GM18907 (cell line): ENCODE results near the gene ATF6.
"Not testable (repeated sequence)": the region's sequence is repeated elsewhere in the genome, so short reads cannot be mapped to it uniquely, and the experiment has no call there.

Source experiments
- ATAC-seq: cut with Tn5 transposase; IDR thresholded peaks from one replicate; pipeline ENCODE4 v1.9.1; 2021; ENCODE audit warnings: mild to moderate bottlenecking, moderate library complexity; ENCODE audit not compliant: unreplicated experiment

Gene ATF6

GRCh38 chr1:161731981-161732718, 34.0 kb upstream of the ATF6 start:
- no peak for ATAC-seq

GRCh38 chr1:161733526-161733925, 32.6 kb upstream of the ATF6 start:
- ATAC-seq, result no peak

- no peak for ATAC-seq
These were observed 30.3 kb upstream of the ATF6 start for GRCh38 chr1:161735837-161736236.

- ATAC-seq, result no peak
These were observed 29.7 kb upstream of the ATF6 start for GRCh38 chr1:161736335-161736969.

GRCh38 chr1:161737625-161738024, 28.5 kb upstream of the ATF6 start:
- no peak for ATAC-seq

- peak; percentile 69 for ATAC-seq
These were observed 27.4 kb upstream of the ATF6 start for GRCh38 chr1:161738627-161739287.

GRCh38 chr1:161739865-161740566, 26.1 kb upstream of the ATF6 start:
- no peak for ATAC-seq

GRCh38 chr1:161740921-161741320, 25.2 kb upstream of the ATF6 start:
- no peak for ATAC-seq

GRCh38 chr1:161743231-161743630, 22.9 kb upstream of the ATF6 start:
- no peak for ATAC-seq

GRCh38 chr1:161747801-161748200, 18.3 kb upstream of the ATF6 start:
- no peak for ATAC-seq

GRCh38 chr1:161749509-161750407, 16.4 kb upstream of the ATF6 start, which contains the start of gene DUSP12:
Gene DUSP12, plus strand, starts transcription at chr1:161749786. Its CDS starts 16 bp downstream, at chr1:161749802.
- ATAC-seq, result peak; percentile 97

GRCh38 chr1:161763522-161764098, 2.5 kb upstream of the ATF6 start:
- ATAC-seq, result no peak

- ATAC-seq, result no peak
These were observed 2.3 kb downstream of the ATF6 start for GRCh38 chr1:161768461-161768860.

GRCh38 chr1:161768986-161769672, 3.0 kb downstream of the ATF6 start:
- ATAC-seq, result no peak

GRCh38 chr1:161769673-161770045, 3.5 kb downstream of the ATF6 start:
- ATAC-seq, result not testable (repeated sequence)

- no peak for ATAC-seq
These were observed 4.1 kb downstream of the ATF6 start for GRCh38 chr1:161770250-161770649.

- no peak for ATAC-seq
These were observed 5.0 kb downstream of the ATF6 start for GRCh38 chr1:161771161-161771560.

- ATAC-seq, result no peak
These were observed 5.9 kb downstream of the ATF6 start for GRCh38 chr1:161771973-161772372.

- ATAC-seq, result no peak
These were observed 6.3 kb downstream of the ATF6 start for GRCh38 chr1:161772397-161772796.
